CD4-positive, CD25-positive, alpha-beta regulatory T cell (primary cell): ENCODE results near the gene PODXL2. TPM values are rescaled to one million over a fixed set of nuclear protein-coding genes. Genes with fewer than 3 reads are reported as not detected.

Experiments used
- ATAC-seq, 2 donors: fragments of 150-1000 bp; cut with Tn5 transposase; one replicate each; pipeline ENCODE4 v1.10.0; 2021; ENCODE audit warnings: low read depth in 2 of 2, moderate number of reproducible peaks in 2 of 2, moderate library complexity in 1 of 2
- DNase-seq, 3 donors: peaks; one replicate each; pipeline versions ENCODE4 v3.0.0 to v3.0.0-alpha.2; 2012 to 2022; ENCODE audit warnings: mixed read lengths in 1 of 3
- H3K27ac ChIP-seq: one replicate; pipeline ENCODE4 v1.7.0; 2013; ENCODE audit warnings: mild to moderate bottlenecking, low read length; ENCODE audit not compliant: insufficient read depth, poor library complexity, severe bottlenecking
- H3K27me3 ChIP-seq: one replicate; pipeline ENCODE4 v1.7.0; 2013; ENCODE audit warnings: low read length; ENCODE audit not compliant: control insufficient read depth, insufficient read depth
- H3K36me3 ChIP-seq: one replicate; pipeline ENCODE4 v1.7.0; 2013; ENCODE audit warnings: mild to moderate bottlenecking, low read length, moderate library complexity; ENCODE audit not compliant: control insufficient read depth, insufficient read depth
- H3K4me1 ChIP-seq: 2 replicates; pipeline ENCODE4 v1.7.0; 2013; ENCODE audit warnings: mild to moderate bottlenecking, low read length; ENCODE audit not compliant: insufficient read depth, control insufficient read depth, poor library complexity, severe bottlenecking
- H3K4me3 ChIP-seq: one replicate; pipeline ENCODE4 v1.7.0; 2013; ENCODE audit warnings: low read depth, mild to moderate bottlenecking, low read length, moderate library complexity
- H3K9me3 ChIP-seq, 2 experiments: 1 replicate in 1 of 2; 2 replicates in 1 of 2; pipeline ENCODE4 v1.7.0; 2013; ENCODE audit warnings: low read length in 2 of 2, mild to moderate bottlenecking in 1 of 2, moderate library complexity in 1 of 2; ENCODE audit not compliant: control insufficient read depth in 2 of 2
- H3K27ac Mint-ChIP-seq, 3 donors: one replicate each; pipeline ENCODE4 v1.8.0; 2020 to 2022; ENCODE audit warnings: mild to moderate bottlenecking in 3 of 3, mixed read lengths in 3 of 3, moderate library complexity in 2 of 3
- H3K27me3 Mint-ChIP-seq: one replicate; pipeline ENCODE4 v1.8.0; 2022; ENCODE audit warnings: mild to moderate bottlenecking, mixed read lengths
- H3K36me3 Mint-ChIP-seq: one replicate; pipeline ENCODE4 v1.8.0; 2020; ENCODE audit warnings: mixed read lengths
- H3K4me1 Mint-ChIP-seq, 4 donors: one replicate each; pipeline ENCODE4 v1.8.0; 2020 to 2022; ENCODE audit warnings: mixed read lengths in 4 of 4, mild to moderate bottlenecking in 1 of 4
- H3K4me3 Mint-ChIP-seq, 4 donors: one replicate each; pipeline ENCODE4 v1.8.0; 2020 to 2022; ENCODE audit warnings: mild to moderate bottlenecking in 4 of 4, mixed read lengths in 4 of 4, moderate library complexity in 3 of 4
- H3K9me3 Mint-ChIP-seq, 7 donors: one replicate each; pipeline ENCODE4 v1.8.0; 2020 to 2022; ENCODE audit warnings: mixed read lengths in 7 of 7, mild to moderate bottlenecking in 3 of 7, moderate library complexity in 2 of 7
- polyA plus RNA-seq, 4 donors: library from polyadenylated mRNA; unstranded; fragments of 300-500 nt; fragmentation: Illumina TruSeq; gene quantifications; one replicate each; pipeline ENCODE4 v1.2.3, GENCODE V29; 2021
- total RNA-seq: library from RNA; stranded (reverse); gene quantifications from one replicate; pipeline ENCODE4 v1.2.3, GENCODE V29; 2022

Gene PODXL2
- total and polyA plus RNA-seq, 5 donors from 2014 or later: 0.87 to 3.1 (median 1.7) TPM

GRCh38 chr3:127606981-127607595 is 21.9 kb upstream of the PODXL2 start:
- Mint-ChIP-seq H3K36me3 (peaks cover 44% of the 10 kb centered on the region), H3K4me1 (peaks cover 0 to 9% (median 3%) of the 10 kb centered on the region in 4 donors), H3K27me3 (no peaks in the 10 kb centered on the region), H3K27ac (peak overlapping the region in 1 of 3 donors; percentile 42), H3K4me3 (no peak overlapping the region), H3K9me3 (no peaks in the 10 kb centered on the region)
- Histone ChIP-seq H3K27ac (no peak overlapping the region), H3K27me3 (no peaks in the 10 kb centered on the region), H3K9me3 (no peaks in the 10 kb centered on the region), H3K36me3 (peaks cover 16% of the 10 kb centered on the region), H3K4me3 (no peak overlapping the region), H3K4me1 (no peaks in the 10 kb centered on the region)
- DNase-seq: no peak
- no peak for ATAC-seq

- peak overlapping the region in 1 of 3 donors; percentile 42 for H3K27ac Mint-ChIP-seq
- peaks cover 0 to 3% (median 1%) of the 10 kb centered on the region in 4 donors for H3K4me1 Mint-ChIP-seq
- no peaks in the 10 kb centered on the region for H3K9me3 ChIP-seq
- peaks cover 45% of the 10 kb centered on the region for H3K36me3 Mint-ChIP-seq
- H3K27ac ChIP-seq: no peak overlapping the region
- no peaks in the 10 kb centered on the region for H3K27me3 Mint-ChIP-seq
- no peaks in the 10 kb centered on the region for H3K27me3 ChIP-seq
- no peaks in the 10 kb centered on the region for H3K9me3 Mint-ChIP-seq
- no peak overlapping the region for H3K4me3 Mint-ChIP-seq
- H3K4me1 ChIP-seq: no peaks in the 10 kb centered on the region
- no peak overlapping the region for H3K4me3 ChIP-seq
- DNase-seq: no peak
- peaks cover 16% of the 10 kb centered on the region for H3K36me3 ChIP-seq
- ATAC-seq: no peak
Measured at GRCh38 chr3:127607675-127608361, 21.2 kb upstream of the PODXL2 start.

- no peak overlapping the region for H3K4me3 Mint-ChIP-seq
- H3K9me3 Mint-ChIP-seq: no peaks in the 10 kb centered on the region
- H3K36me3 Mint-ChIP-seq: peaks cover 45% of the 10 kb centered on the region
- no peaks in the 10 kb centered on the region for H3K4me1 ChIP-seq
- H3K27ac ChIP-seq: no peak overlapping the region
- H3K36me3 ChIP-seq: peaks cover 16% of the 10 kb centered on the region
- no peaks in the 10 kb centered on the region for H3K27me3 ChIP-seq
- no peak for ATAC-seq
- peak overlapping the region; percentile 42 to 59 (median 50) for H3K27ac Mint-ChIP-seq
- DNase-seq: no peak
- no peaks in the 10 kb centered on the region for H3K27me3 Mint-ChIP-seq
- no peaks in the 10 kb centered on the region for H3K9me3 ChIP-seq
- peaks cover 0 to 3% (median 1%) of the 10 kb centered on the region in 4 donors for H3K4me1 Mint-ChIP-seq
- no peak overlapping the region for H3K4me3 ChIP-seq
Measured at GRCh38 chr3:127608362-127608718, 20.6 kb upstream of the PODXL2 start.

GRCh38 chr3:127610105-127610504 is 18.9 kb upstream of the PODXL2 start:
- H3K4me3 ChIP-seq: no peak overlapping the region
- Mint-ChIP-seq H3K36me3 (peaks cover 54% of the 10 kb centered on the region), H3K4me1 (peaks cover 0 to 5% (median 2%) of the 10 kb centered on the region in 4 donors), H3K9me3 (no peaks in the 10 kb centered on the region), H3K27me3 (no peaks in the 10 kb centered on the region), H3K4me3 (no peak overlapping the region), H3K27ac (no peak overlapping the region)
- H3K9me3 ChIP-seq: no peaks in the 10 kb centered on the region
- H3K36me3 ChIP-seq: peaks cover 16% of the 10 kb centered on the region
- no peaks in the 10 kb centered on the region for H3K27me3 ChIP-seq
- H3K27ac ChIP-seq: no peak overlapping the region
- no peak for DNase-seq
- no peak for ATAC-seq
- H3K4me1 ChIP-seq: no peaks in the 10 kb centered on the region

- no peak overlapping the region for H3K27ac Mint-ChIP-seq
- peaks cover 56% of the 10 kb centered on the region for H3K36me3 Mint-ChIP-seq
- Histone ChIP-seq H3K9me3 (no peaks in the 10 kb centered on the region), H3K4me3 (no peak overlapping the region), H3K36me3 (peaks cover 10% of the 10 kb centered on the region), H3K27me3 (no peaks in the 10 kb centered on the region), H3K4me1 (no peaks in the 10 kb centered on the region), H3K27ac (no peak overlapping the region)
- DNase-seq (no peak), ATAC-seq (no peak)
- H3K4me1 Mint-ChIP-seq: peaks cover 0 to 5% (median 2%) of the 10 kb centered on the region in 4 donors
- no peaks in the 10 kb centered on the region for H3K27me3 Mint-ChIP-seq
- no peaks in the 10 kb centered on the region for H3K9me3 Mint-ChIP-seq
- H3K4me3 Mint-ChIP-seq: no peak overlapping the region
Measured at GRCh38 chr3:127611251-127611650, 17.7 kb upstream of the PODXL2 start.

- Mint-ChIP-seq H3K36me3 (peaks cover 58% of the 10 kb centered on the region), H3K9me3 (no peaks in the 10 kb centered on the region), H3K27ac (peak overlapping the region in 1 of 3 donors; percentile 17), H3K4me1 (peaks cover 0 to 5% (median 0%) of the 10 kb centered on the region in 4 donors), H3K4me3 (no peak overlapping the region), H3K27me3 (no peaks in the 10 kb centered on the region)
- ATAC-seq: no peak
- no peak overlapping the region for H3K4me3 ChIP-seq
- H3K27me3 ChIP-seq: no peaks in the 10 kb centered on the region
- no peaks in the 10 kb centered on the region for H3K9me3 ChIP-seq
- no peak overlapping the region for H3K27ac ChIP-seq
- H3K36me3 ChIP-seq: peaks cover 14% of the 10 kb centered on the region
- H3K4me1 ChIP-seq: no peaks in the 10 kb centered on the region
- DNase-seq: no peak
Measured at GRCh38 chr3:127612966-127613365, 16.0 kb upstream of the PODXL2 start.

GRCh38 chr3:127613406-127613805 is 15.6 kb upstream of the PODXL2 start:
- H3K9me3 ChIP-seq: no peaks in the 10 kb centered on the region
- no peak overlapping the region for H3K4me3 Mint-ChIP-seq
- DNase-seq (no peak), ATAC-seq (no peak)
- H3K36me3 Mint-ChIP-seq: peaks cover 60% of the 10 kb centered on the region
- no peaks in the 10 kb centered on the region for H3K4me1 ChIP-seq
- no peaks in the 10 kb centered on the region for H3K9me3 Mint-ChIP-seq
- peaks cover 0 to 5% (median 0%) of the 10 kb centered on the region in 4 donors for H3K4me1 Mint-ChIP-seq
- H3K36me3 ChIP-seq: peaks cover 18% of the 10 kb centered on the region
- H3K27me3 Mint-ChIP-seq: no peaks in the 10 kb centered on the region
- no peaks in the 10 kb centered on the region for H3K27me3 ChIP-seq
- no peak overlapping the region for H3K27ac ChIP-seq
- no peak overlapping the region for H3K4me3 ChIP-seq
- H3K27ac Mint-ChIP-seq: peak overlapping the region in 1 of 3 donors; percentile 17
